Lung (tissue), 12 donors: ENCODE measurements around the gene GYPA. TPM values are rescaled to one million over a fixed set of nuclear protein-coding genes. Genes with fewer than 3 reads are reported as not detected.
"Not testable (repeated sequence)": the region's sequence is repeated elsewhere in the genome, so short reads cannot be mapped to it uniquely, and the experiment has no call there.

ENCODE experiments used
- ATAC-seq: fragments of 200-7000 bp; cut with Tn5 transposase; one replicate; pipeline ENCODE4 v1.9.1; 2020; ENCODE audit warnings: moderate number of reproducible peaks; ENCODE audit not compliant: insufficient read depth, low FRiP score
- DNase-seq, 3 donors: peaks; one replicate each; pipeline ENCODE4 v3.0.0-alpha.2; 2013 to 2017
- H3K27ac ChIP-seq, 2 donors: one replicate each; pipeline ENCODE4 v1.5.1; 2013; ENCODE audit warnings: mild to moderate bottlenecking in 2 of 2, moderate library complexity in 2 of 2, control low read depth in 1 of 2, inconsistent platforms in 1 of 2, low read depth in 1 of 2, low read length in 1 of 2
- H3K27me3 ChIP-seq, 3 donors: one replicate each; pipeline ENCODE4 v1.5.1; 2013; ENCODE audit warnings: low read length in 2 of 3; ENCODE audit not compliant: control insufficient read depth in 3 of 3, insufficient read depth in 3 of 3
- H3K36me3 ChIP-seq, 4 donors: one replicate each; pipeline ENCODE4 v1.5.1; 2013; ENCODE audit warnings: low read length in 4 of 4, mild to moderate bottlenecking in 1 of 4, moderate library complexity in 1 of 4; ENCODE audit not compliant: control insufficient read depth in 4 of 4, insufficient read depth in 4 of 4
- H3K4me1 ChIP-seq, 5 donors: one replicate each; pipeline ENCODE4 v1.5.1; 2013; ENCODE audit warnings: low read length in 5 of 5, mild to moderate bottlenecking in 2 of 5, moderate library complexity in 1 of 5; ENCODE audit not compliant: control insufficient read depth in 5 of 5, insufficient read depth in 5 of 5
- H3K4me3 ChIP-seq: one replicate; pipeline ENCODE4 v1.5.1; 2013; ENCODE audit warnings: mild to moderate bottlenecking, control low read depth, moderate library complexity
- H3K9ac ChIP-seq, 2 donors: one replicate each; pipeline ENCODE4 v1.5.1; 2013; ENCODE audit warnings: low read length in 2 of 2, control low read depth in 1 of 2; ENCODE audit not compliant: insufficient read depth in 1 of 2
- H3K9me3 ChIP-seq, 4 donors: one replicate each; pipeline ENCODE4 v1.5.1; 2013; ENCODE audit warnings: low read length in 3 of 4, mild to moderate bottlenecking in 1 of 4, moderate library complexity in 1 of 4; ENCODE audit not compliant: control insufficient read depth in 4 of 4, insufficient read depth in 3 of 4
- CTCF ChIP-seq: IDR thresholded peaks from 2 replicates; pipeline ENCODE4 v1.5.1; 2012; ENCODE audit warnings: mild to moderate bottlenecking; ENCODE audit errors: control extremely low read depth, extremely low read depth
- WGBS, 2 donors: extraction: QIAGEN DNeasy Blood & Tissue Kit; methylation state at CpG; one replicate each; pipeline ENCODE4 v1.1.7; 2013; 5-methylcytosine and 5-hydroxymethylcytosine counted together
- polyA plus RNA-seq, 2 donors: library from polyadenylated mRNA; stranded (reverse); fragments of 200-250 nt; gene quantifications; one replicate each; pipeline ENCODE4 v1.2.1, GENCODE V29; 2013
- total RNA-seq, 2 donors: library from RNA; depleted of rRNA in 1 of 2; stranded (reverse); fragments of >200 nt in 1 of 2; gene quantifications; one replicate each; pipeline ENCODE4 v1.2.1, GENCODE V29; 2014 to 2021
- donor health status: control.
- donor health status: control.
- donor health status: Bipolar disorder and iron deficiency.
- donor health status: healthy.
- donor health status: DM: yes; HTN: yes; CAD: no.

GYPA gene
- total and polyA plus RNA-seq, 4 donors, result 0.18 to 11.0 TPM; not detected in 2

DNA sequence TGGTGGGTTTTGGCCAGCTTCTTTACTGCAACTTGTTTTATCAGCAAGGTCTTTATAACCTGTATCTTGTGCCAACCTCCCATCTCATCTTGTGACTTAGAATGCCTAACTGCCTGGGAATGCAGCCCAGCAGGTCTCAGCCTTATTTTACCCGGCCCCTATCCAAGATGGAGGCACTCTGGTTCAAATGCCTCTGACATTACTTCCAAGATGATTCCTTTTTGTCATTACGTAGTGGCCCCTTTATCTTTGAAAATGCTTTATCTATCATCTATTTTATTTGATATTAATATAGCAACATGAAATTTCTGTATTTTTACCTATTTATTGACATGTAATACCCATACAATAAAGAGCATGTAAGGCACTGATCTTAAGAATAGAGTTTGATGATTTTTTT lies 49.3 kb downstream of the GYPA start:
- H3K36me3 ChIP-seq, H3K27me3 ChIP-seq, H3K9ac ChIP-seq, H3K9me3 ChIP-seq, H3K4me1 ChIP-seq, ATAC-seq, DNase-seq, H3K4me3 ChIP-seq, H3K27ac ChIP-seq: not testable (repeated sequence)
- WGBS, 2 donors, result 93 to 94% methylated on average over 2 of the region's 2 CpGs

DNA sequence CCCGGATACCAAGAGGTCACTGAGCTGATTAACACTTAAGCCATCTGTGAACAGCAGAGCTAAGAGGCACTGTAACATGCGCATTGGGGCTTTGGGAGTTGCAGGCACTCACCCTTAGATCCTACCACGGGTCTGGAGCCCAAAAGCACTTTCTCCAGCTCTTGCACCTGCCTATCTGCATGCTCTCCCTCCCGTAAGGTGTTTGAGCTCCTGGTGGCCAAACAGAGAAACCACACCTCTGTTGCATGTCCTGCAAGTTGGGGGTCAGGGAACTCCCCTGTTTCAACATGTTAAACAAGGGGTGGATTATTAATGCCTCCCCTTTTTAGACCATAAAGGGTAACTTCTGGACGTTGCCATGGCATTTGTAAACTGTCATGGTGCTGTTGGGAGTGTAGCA lies 49.8 kb downstream of the GYPA start:
- 79 to 83% methylated on average over 5 of the region's 5 CpGs for WGBS, 2 donors
- ATAC-seq (no peak), DNase-seq (no peak)
- Histone ChIP-seq H3K4me3 (no peak overlapping the region), H3K9me3 (peaks cover 0 to 2% (median 0%) of the 10 kb centered on the region in 4 donors), H3K9ac (no peak overlapping the region), H3K4me1 (no peaks in the 10 kb centered on the region), H3K27me3 (no peaks in the 10 kb centered on the region), H3K36me3 (no peaks in the 10 kb centered on the region), H3K27ac (no peak overlapping the region)
- TF ChIP-seq CTCF, result no peak

DNA sequence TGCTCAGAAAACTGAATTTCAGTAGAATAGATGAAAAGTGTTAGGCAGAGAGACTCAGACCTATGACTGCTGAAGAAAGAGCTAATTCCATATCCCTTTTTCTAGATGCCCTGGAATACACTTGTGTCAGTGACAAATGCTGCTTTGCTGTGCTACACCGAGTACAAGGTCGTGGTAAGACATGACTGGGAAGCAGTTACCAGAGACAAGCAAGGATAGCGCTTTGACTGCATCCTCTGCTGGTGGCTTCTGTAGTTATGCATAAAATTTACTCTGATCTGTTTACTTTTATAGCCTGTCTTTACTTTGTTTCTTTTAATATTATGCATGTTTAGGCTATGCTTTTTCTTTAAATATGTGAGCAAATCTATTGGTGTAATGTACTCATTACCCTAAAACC lies 58.5 kb downstream of the GYPA start:
- not testable (repeated sequence) for H3K4me1 ChIP-seq, DNase-seq, H3K4me3 ChIP-seq, H3K27ac ChIP-seq, H3K9me3 ChIP-seq, H3K9ac ChIP-seq, ATAC-seq, H3K27me3 ChIP-seq, H3K36me3 ChIP-seq
- 75 to 86% methylated on average over 3 of the region's 3 CpGs for WGBS, 2 donors

GRCh38 chr4:144080135-144080534 lies 60.4 kb downstream of the GYPA start:
- not testable (repeated sequence) for H3K27ac ChIP-seq, H3K9ac ChIP-seq, H3K36me3 ChIP-seq, H3K27me3 ChIP-seq, DNase-seq, H3K9me3 ChIP-seq, ATAC-seq, H3K4me3 ChIP-seq, H3K4me1 ChIP-seq
- WGBS, 2 donors, result 75 to 84% methylated on average over 4 of the region's 4 CpGs

DNA sequence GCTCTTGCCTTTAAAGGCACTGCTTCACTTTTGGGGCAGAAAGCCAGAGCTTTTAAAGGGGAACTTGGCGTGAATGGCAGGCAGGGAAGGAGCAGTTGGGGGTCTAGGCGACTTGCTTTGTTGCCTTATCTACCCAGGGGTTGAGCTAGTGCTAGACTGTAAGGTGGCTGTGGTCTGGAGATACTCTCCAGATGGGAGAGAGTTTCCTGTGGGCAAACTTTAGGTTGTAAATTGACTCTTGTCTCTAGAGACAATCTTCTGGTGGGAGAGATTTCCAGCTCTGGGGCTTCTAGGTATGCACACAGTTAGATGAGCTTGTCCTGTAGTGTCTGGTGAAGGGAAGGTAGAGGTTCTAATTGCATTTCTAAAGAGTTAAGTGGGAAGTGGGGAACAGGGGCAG lies 61.8 kb downstream of the GYPA start:
- not testable (repeated sequence) for H3K9me3 ChIP-seq, H3K27me3 ChIP-seq, H3K4me1 ChIP-seq, ATAC-seq, H3K4me3 ChIP-seq, H3K36me3 ChIP-seq, H3K27ac ChIP-seq, H3K9ac ChIP-seq, DNase-seq
- WGBS, 2 donors, result 13 to 28% methylated on average over 2 of the region's 2 CpGs

DNA sequence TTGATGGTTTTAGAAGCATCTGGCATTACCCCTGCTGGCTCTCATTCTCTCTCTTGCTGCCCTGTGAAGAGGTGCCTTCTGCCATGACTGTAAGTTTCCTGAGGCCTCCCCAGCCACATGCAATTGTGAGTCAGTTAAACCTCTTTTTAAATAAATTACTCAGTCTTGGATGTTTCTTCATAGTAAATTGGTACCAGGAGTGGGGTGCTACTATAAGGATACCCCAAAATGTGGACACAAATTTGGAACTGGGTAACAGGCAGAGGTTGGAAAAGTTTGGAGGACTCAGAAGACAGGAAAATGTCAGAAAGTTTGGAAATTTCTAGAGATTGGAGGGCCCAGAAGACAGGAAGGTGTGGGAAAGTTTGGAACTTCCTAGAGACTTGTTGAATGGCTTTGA lies 79.0 kb downstream of the GYPA start:
- not testable (repeated sequence) for H3K4me1 ChIP-seq, DNase-seq, H3K4me3 ChIP-seq, H3K9me3 ChIP-seq, H3K27ac ChIP-seq, ATAC-seq, H3K36me3 ChIP-seq, H3K27me3 ChIP-seq, H3K9ac ChIP-seq

- WGBS, 2 donors, result 15 to 33% methylated on average over 3 of the region's 3 CpGs
- H3K4me3 ChIP-seq, H3K27me3 ChIP-seq, H3K9ac ChIP-seq, H3K4me1 ChIP-seq, ATAC-seq, H3K27ac ChIP-seq, H3K9me3 ChIP-seq, H3K36me3 ChIP-seq: not testable (repeated sequence)
- DNase-seq, result peak in 2 of 3 donors; percentile 3 to 39
Observed at GRCh38 chr4:144060234-144060859, 80.2 kb downstream of the GYPA start.
